ENCODE results near the gene CDH6. TPM values are rescaled to one million over a fixed set of nuclear protein-coding genes. Genes with fewer than 3 reads are reported as not detected.

CDH6 gene
- total RNA-seq, 1 experiment from 2014 or later, result 0.12 TPM

- H3K9me3 ChIP-seq (ENCODE audit: control insufficient read depth in 1 of 2, insufficient read depth in 1 of 2, low read depth in 1 of 2, low read length in 2 of 2), result no peaks in the 10 kb centered on the region
- no peak overlapping the region for H3K27ac ChIP-seq (ENCODE audit: low read depth, low read length)
- H3K36me3 ChIP-seq (ENCODE audit: control insufficient read depth in 1 of 2, insufficient read depth in 2 of 2, low read length in 2 of 2), result no peaks in the 10 kb centered on the region
- H3K4me1 ChIP-seq (ENCODE audit: control insufficient read depth in 1 of 2, insufficient read depth in 2 of 2, low read length in 2 of 2), result no peaks in the 10 kb centered on the region
- H3K4me3 ChIP-seq (replicated peaks in 1 of 2; ENCODE audit: low read depth in 1 of 2, low read length in 2 of 2), result no peak overlapping the region
- H3K79me2 ChIP-seq (ENCODE audit: insufficient read depth, low read length), result no peaks in the 10 kb centered on the region
- RAD21 ChIA-PET (ENCODE audit: low non-redundant PET in 1 of 2, low total read pairs in 2 of 2, uncharacterized antibody in 2 of 2, unreplicated experiment in 2 of 2), result no interaction called here
- intact Hi-C loops (cut with micrococcal nuclease), result no loop called here
- DNase-seq (ENCODE audit: low read depth, low spot score) (no peak), ATAC-seq (no peak)
- no peak for TF ChIP-seq ATF3 (IDR thresholded peaks at IDR 0.05)
- TF ChIP-seq YY1 (IDR thresholded peaks at IDR 0.05; ENCODE audit: extremely low read depth, insufficient replicate concordance, low read depth, low read length), result no peak
- no peak for TF ChIP-seq SIN3A (IDR thresholded peaks at IDR 0.05; ENCODE audit: low read depth)
- TF ChIP-seq ELF1 (IDR thresholded peaks at IDR 0.05; ENCODE audit: borderline replicate concordance, low read depth), result no peak
- TF ChIP-seq CBX3 (IDR thresholded peaks at IDR 0.05; ENCODE audit: low read depth), result no peak
- no peak for TF ChIP-seq RAD21 (IDR thresholded peaks at IDR 0.05; ENCODE audit: low read depth)
- TF ChIP-seq SRF (IDR thresholded peaks at IDR 0.05; ENCODE audit: low read depth), result no peak
- H3K9me2 ChIP-seq (ENCODE audit: insufficient read depth), result no peaks in the 10 kb centered on the region
- H4K20me1 ChIP-seq (ENCODE audit: insufficient read depth), result no peaks in the 10 kb centered on the region
- no peak overlapping the region for H2AFZ ChIP-seq (ENCODE audit: low read depth, low read length, poor library complexity, severe bottlenecking)
- CTCF ChIA-PET, result no interaction called here
- no TSS peak for BruUV-seq (replicated peaks)
- H3K9ac ChIP-seq (ENCODE audit: low read length), result no peak overlapping the region
- H3K4me2 ChIP-seq (ENCODE audit: low read length), result no peak overlapping the region
- H3K27me3 ChIP-seq (ENCODE audit: insufficient read depth, low read length), result no peaks in the 10 kb centered on the region
- POLR2A ChIA-PET, result no interaction called here
Measured at GRCh38 chr5:31218978-31219377, 25.5 kb downstream of the CDH6 start.

GRCh38 chr5:31221001-31221400 lies 27.5 kb downstream of the CDH6 start:
- BruUV-seq (replicated peaks), result no TSS peak
- Histone ChIP-seq H3K4me1 (ENCODE audit: control insufficient read depth in 1 of 2, insufficient read depth in 2 of 2, low read length in 2 of 2) (no peaks in the 10 kb centered on the region), H3K9me2 (ENCODE audit: insufficient read depth) (no peaks in the 10 kb centered on the region), H3K36me3 (ENCODE audit: control insufficient read depth in 1 of 2, insufficient read depth in 2 of 2, low read length in 2 of 2) (no peaks in the 10 kb centered on the region), H3K9me3 (ENCODE audit: control insufficient read depth in 1 of 2, insufficient read depth in 1 of 2, low read depth in 1 of 2, low read length in 2 of 2) (no peaks in the 10 kb centered on the region), H3K9ac (ENCODE audit: low read length) (no peak overlapping the region), H4K20me1 (ENCODE audit: insufficient read depth) (no peaks in the 10 kb centered on the region), H3K27ac (ENCODE audit: low read depth, low read length) (no peak overlapping the region), H3K79me2 (ENCODE audit: insufficient read depth, low read length) (no peaks in the 10 kb centered on the region), H3K4me3 (replicated peaks in 1 of 2; ENCODE audit: low read depth in 1 of 2, low read length in 2 of 2) (no peak overlapping the region), H3K4me2 (ENCODE audit: low read length) (no peak overlapping the region), H3K27me3 (ENCODE audit: insufficient read depth, low read length) (no peaks in the 10 kb centered on the region), H2AFZ (ENCODE audit: low read depth, low read length, poor library complexity, severe bottlenecking) (no peak overlapping the region)
- CTCF ChIA-PET, result no interaction called here
- DNase-seq (ENCODE audit: low read depth, low spot score) (no peak), ATAC-seq (no peak)
- RAD21 ChIA-PET (ENCODE audit: low non-redundant PET in 1 of 2, low total read pairs in 2 of 2, uncharacterized antibody in 2 of 2, unreplicated experiment in 2 of 2), result no interaction called here
- intact Hi-C loops (cut with micrococcal nuclease), result no loop called here
- POLR2A ChIA-PET, result no interaction called here
- TF ChIP-seq SIN3A (IDR thresholded peaks at IDR 0.05; ENCODE audit: low read depth) (no peak), RAD21 (IDR thresholded peaks at IDR 0.05; ENCODE audit: low read depth) (no peak), EZH2 (IDR thresholded peaks at IDR 0.05) (no peak), POLR2A (IDR thresholded peaks at IDR 0.05; ENCODE audit: borderline replicate concordance, extremely low read depth, insufficient read depth, insufficient read length) (no peak), SRF (IDR thresholded peaks at IDR 0.05; ENCODE audit: low read depth) (no peak), ZBTB33 (IDR thresholded peaks at IDR 0.05; ENCODE audit: extremely low read depth, insufficient replicate concordance, low read length) (no peak), ELF1 (IDR thresholded peaks at IDR 0.05; ENCODE audit: borderline replicate concordance, low read depth) (no peak), ZNF274 (IDR thresholded peaks at IDR 0.05; ENCODE audit: low read depth, low read length) (no peak), CTCF (IDR thresholded peaks at IDR 0.05 in 2 of 3, conservative IDR thresholded peaks at IDR 0.05 in 1 of 3; ENCODE audit: borderline replicate concordance in 1 of 3, insufficient read depth in 1 of 3, low read depth in 2 of 3, low read length in 2 of 3) (no peak), MAX (IDR thresholded peaks at IDR 0.05) (no peak), CEBPB (IDR thresholded peaks at IDR 0.05; ENCODE audit: low read depth) (no peak), FOSL1 (IDR thresholded peaks at IDR 0.05; ENCODE audit: low read depth) (no peak)
